Esophagus squamous epithelium (tissue), 4 donors: Measurements from ENCODE around the gene ACSL3.

Experiments used
- CTCF ChIP-seq, 6 experiments: fragments of 450-650 bp in 4 of 6; fragments of 200-600 bp in 2 of 6; sonication (generic) in 2 of 6; IDR thresholded peaks; one replicate each; pipeline ENCODE4 v1.5.1; 2016 to 2019; ENCODE audit warnings: antibody characterized with exemption in 6 of 6, mild to moderate bottlenecking in 4 of 6, moderate library complexity in 4 of 6
- POLR2A ChIP-seq, 4 donors: fragments of 450-650 bp; IDR thresholded peaks; one replicate each; pipeline ENCODE4 v1.6.1; 2017; ENCODE audit warnings: antibody characterized with exemption in 4 of 4, mild to moderate bottlenecking in 4 of 4, moderate library complexity in 3 of 4

- no peak for TF ChIP-seq CTCF (IDR thresholded peaks at IDR 0.05)
- TF ChIP-seq POLR2A (IDR thresholded peaks at IDR 0.05) = no peak
Measured at GRCh38 chr2:222842491-222843174, 18.2 kb upstream of the ACSL3 start.
